Fibroblast of lung (primary cell): Measurements from ENCODE around the gene TAF9.

Experiments used
- EZH2 ChIP-seq: IDR thresholded peaks from 2 replicates; pipeline ENCODE4 v1.5.1; 2012; ENCODE audit warnings: low read length, control low read depth, mild to moderate bottlenecking; ENCODE audit errors: missing control alignments
- TF ChIP-seq, protein P1 (sequence below), 2 donors: IDR thresholded peaks in 1 of 2; conservative IDR thresholded peaks in 1 of 2; 1 replicate in 1 of 2; 2 replicates in 1 of 2; pipeline ENCODE4 v1.5.1; 2011 to 2012; ENCODE audit warnings: low read length in 2 of 2, control low read depth in 1 of 2, inconsistent platforms in 1 of 2, low read depth in 1 of 2, mild to moderate bottlenecking in 1 of 2

DNA sequence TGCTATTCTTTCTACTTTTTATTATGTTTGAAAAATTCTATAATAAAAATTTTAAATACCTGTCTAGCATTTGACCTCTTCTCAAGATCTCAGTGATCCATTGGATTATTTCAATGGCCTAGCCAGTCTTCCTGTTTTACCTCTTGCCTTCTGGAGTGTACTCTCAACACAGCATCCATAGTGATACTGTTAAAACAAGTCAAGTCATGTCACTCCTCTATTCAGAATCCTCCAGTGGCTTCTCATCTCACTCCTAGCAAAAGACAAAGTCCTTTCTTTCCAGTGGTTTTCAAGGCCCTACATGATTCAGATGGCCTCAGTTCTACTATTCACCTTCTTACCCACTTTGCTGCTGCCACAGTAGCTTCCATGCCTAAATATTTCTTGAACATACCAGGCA lies 47.4 kb upstream of the TAF9 start:
- TF ChIP-seq, protein P1, sequence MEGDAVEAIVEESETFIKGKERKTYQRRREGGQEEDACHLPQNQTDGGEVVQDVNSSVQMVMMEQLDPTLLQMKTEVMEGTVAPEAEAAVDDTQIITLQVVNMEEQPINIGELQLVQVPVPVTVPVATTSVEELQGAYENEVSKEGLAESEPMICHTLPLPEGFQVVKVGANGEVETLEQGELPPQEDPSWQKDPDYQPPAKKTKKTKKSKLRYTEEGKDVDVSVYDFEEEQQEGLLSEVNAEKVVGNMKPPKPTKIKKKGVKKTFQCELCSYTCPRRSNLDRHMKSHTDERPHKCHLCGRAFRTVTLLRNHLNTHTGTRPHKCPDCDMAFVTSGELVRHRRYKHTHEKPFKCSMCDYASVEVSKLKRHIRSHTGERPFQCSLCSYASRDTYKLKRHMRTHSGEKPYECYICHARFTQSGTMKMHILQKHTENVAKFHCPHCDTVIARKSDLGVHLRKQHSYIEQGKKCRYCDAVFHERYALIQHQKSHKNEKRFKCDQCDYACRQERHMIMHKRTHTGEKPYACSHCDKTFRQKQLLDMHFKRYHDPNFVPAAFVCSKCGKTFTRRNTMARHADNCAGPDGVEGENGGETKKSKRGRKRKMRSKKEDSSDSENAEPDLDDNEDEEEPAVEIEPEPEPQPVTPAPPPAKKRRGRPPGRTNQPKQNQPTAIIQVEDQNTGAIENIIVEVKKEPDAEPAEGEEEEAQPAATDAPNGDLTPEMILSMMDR (conservative IDR thresholded peaks at IDR 0.05 in 1 of 2, IDR thresholded peaks at IDR 0.05 in 1 of 2; ENCODE audit: low read depth in 1 of 2, low read length in 2 of 2): no peak
- TF ChIP-seq EZH2: no peak
